Measurements from ENCODE around the gene THAP4.
"Not testable (repeated sequence)": the region's sequence is repeated elsewhere in the genome, so short reads cannot be mapped to it uniquely, and the experiment has no call there.

The THAP4 gene

GRCh38 chr2:241671457-241672240, 34.7 kb upstream of the THAP4 start:
- no peak for DNase-seq (ENCODE audit: low read depth)
- no peak overlapping the region for H3K4me3 ChIP-seq (replicated peaks; ENCODE audit: low read depth, low read length)
- no peak for TF ChIP-seq CTCF (IDR thresholded peaks at IDR 0.05; ENCODE audit: low read length, missing control alignments)

GRCh38 chr2:241670333-241671110, 33.6 kb upstream of the THAP4 start:
- no peak for TF ChIP-seq CTCF (IDR thresholded peaks at IDR 0.05; ENCODE audit: low read length, missing control alignments)
- DNase-seq (ENCODE audit: low read depth), result no peak
- H3K4me3 ChIP-seq (replicated peaks; ENCODE audit: low read depth, low read length), result no peak overlapping the region

GRCh38 chr2:241668839-241669238, 31.9 kb upstream of the THAP4 start:
- no peak overlapping the region for H3K4me3 ChIP-seq (replicated peaks; ENCODE audit: low read depth, low read length)
- DNase-seq (ENCODE audit: low read depth), result no peak
- TF ChIP-seq CTCF (IDR thresholded peaks at IDR 0.05; ENCODE audit: low read length, missing control alignments), result no peak

DNA sequence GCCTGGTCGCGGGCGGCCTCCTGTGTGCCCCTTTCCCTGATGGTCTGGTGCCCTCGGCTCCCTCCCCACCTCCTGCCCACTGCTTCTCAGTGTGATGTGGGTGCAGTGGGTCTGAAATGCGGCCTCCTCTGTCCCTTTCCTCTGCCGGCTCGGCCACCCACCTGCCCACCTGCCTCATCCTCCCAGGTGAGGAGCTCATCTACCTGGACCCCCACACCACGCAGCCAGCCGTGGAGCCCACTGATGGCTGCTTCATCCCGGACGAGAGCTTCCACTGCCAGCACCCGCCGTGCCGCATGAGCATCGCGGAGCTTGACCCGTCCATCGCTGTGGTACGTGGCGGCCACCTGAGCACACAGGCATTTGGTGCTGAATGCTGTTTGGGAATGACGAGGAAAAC, 31.4 kb upstream of the THAP4 start:
- no peak for DNase-seq (ENCODE audit: low read depth)
- no peak for TF ChIP-seq CTCF (IDR thresholded peaks at IDR 0.05; ENCODE audit: low read length, missing control alignments)
- no peak overlapping the region for H3K4me3 ChIP-seq (replicated peaks; ENCODE audit: low read depth, low read length)

GRCh38 chr2:241666627-241667400, 29.9 kb upstream of the THAP4 start:
- no peak overlapping the region for H3K4me3 ChIP-seq (replicated peaks; ENCODE audit: low read depth, low read length)
- TF ChIP-seq CTCF (IDR thresholded peaks at IDR 0.05; ENCODE audit: low read length, missing control alignments), result no peak
- no peak for DNase-seq (ENCODE audit: low read depth)

- H3K4me3 ChIP-seq (replicated peaks; ENCODE audit: low read depth, low read length), result no peak overlapping the region
- no peak for DNase-seq (ENCODE audit: low read depth)
- no peak for TF ChIP-seq CTCF (IDR thresholded peaks at IDR 0.05; ENCODE audit: low read length, missing control alignments)
Observed at GRCh38 chr2:241665731-241666440, 28.9 kb upstream of the THAP4 start.

DNA sequence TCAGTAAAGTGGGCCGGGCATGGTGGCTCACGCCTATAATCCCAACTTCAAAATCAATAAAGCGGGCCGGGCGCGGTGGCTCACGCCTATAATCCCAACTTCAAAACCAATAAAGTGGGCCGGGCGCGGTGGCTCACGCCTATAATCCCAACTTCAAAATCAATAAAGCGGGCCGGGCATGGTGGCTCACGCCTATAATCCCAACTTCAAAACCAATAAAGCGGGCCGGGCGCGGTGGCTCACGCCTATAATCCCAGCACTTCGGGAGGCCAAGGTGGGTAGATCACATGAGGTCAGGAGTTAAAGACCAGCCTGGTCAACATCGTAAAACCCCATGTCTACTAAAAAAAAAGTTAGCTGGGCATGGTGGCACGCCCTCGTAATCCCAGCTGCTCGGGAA, 25.8 kb upstream of the THAP4 start:
- not testable (repeated sequence) for DNase-seq (ENCODE audit: low read depth)

More for the DNA sequence above, 25.8 kb upstream of the THAP4 start:
- not testable (repeated sequence) for H3K4me3 ChIP-seq (replicated peaks; ENCODE audit: low read depth, low read length)

All from fibroblast of pulmonary artery (primary cell).